ENCODE measurements around the gene FAM161B. TPM values are rescaled to one million over a fixed set of nuclear protein-coding genes. Genes with fewer than 3 reads are reported as not detected.
A peak's percentile ranks its signal among the peaks of the same experiment; 100 is the strongest.

The FAM161B gene
- total and polyA plus RNA-seq, 2 of the 13 experiments (the other 11 are each of a cell fraction or from before 2014, with no cell fraction given) = 1.6 to 2.0 TPM

GRCh38 chr14:73949752-73950734 lies at the start of gene FAM161B, which contains the start of gene COQ6 (continued):
- peak; percentile 64; the same call in 1 of the 2 replicates for TF ChIP-seq AHDC1 (CRISPR knock-in tag; IDR thresholded peaks at IDR 0.05; ENCODE audit: borderline replicate concordance)
- TF ChIP-seq CREB3 (CRISPR knock-in tag; IDR thresholded peaks at IDR 0.05) = no peak
- peak; percentile 71; the same call in 1 of the 2 replicates for TF ChIP-seq KLF6 (CRISPR knock-in tag; IDR thresholded peaks at IDR 0.05)
- 0 out of 2 replicates have a peak, but pooled peaks have one; percentile 38 for TF ChIP-seq ZNF543 (CRISPR knock-in tag; IDR thresholded peaks at IDR 0.05)
- TF ChIP-seq TGIF2 (CRISPR knock-in tag; IDR thresholded peaks at IDR 0.05) = no peak
- no peak; the same call in none of the 2 replicates for TF ChIP-seq MEF2D (CRISPR knock-in tag; IDR thresholded peaks at IDR 0.05)
- no peak for TF ChIP-seq ZNF790 (CRISPR knock-in tag; IDR thresholded peaks at IDR 0.05; ENCODE audit: borderline replicate concordance)
- peak; percentile 18; the same call in 1 of the 2 replicates for TF ChIP-seq STAG1 (CRISPR knock-in tag; IDR thresholded peaks at IDR 0.05)
- TF ChIP-seq KLF11 (CRISPR knock-in tag; IDR thresholded peaks at IDR 0.05) = peak; percentile 41; the same call in 1 of the 2 replicates
- peak; percentile 84 for TF ChIP-seq MXD3 (CRISPR knock-in tag; IDR thresholded peaks at IDR 0.05)
- peak; percentile 87 for TF ChIP-seq HNF1B (CRISPR knock-in tag; IDR thresholded peaks at IDR 0.05)
- peak; percentile 19; the same call in 1 of the 2 replicates for TF ChIP-seq ZBTB4 (CRISPR knock-in tag; IDR thresholded peaks at IDR 0.05; ENCODE audit: borderline replicate concordance)
- TF ChIP-seq CHD4 (IDR thresholded peaks at IDR 0.05; ENCODE audit: borderline replicate concordance, low read length) = no peak
- peak; percentile 72; the same call in 1 of the 2 replicates for TF ChIP-seq ZNF296 (CRISPR knock-in tag; conservative IDR thresholded peaks at IDR 0.05)

Measured in HepG2 (cell line).